Measurements from ENCODE around the gene GPN2.
A peak's percentile ranks its signal among the peaks of the same experiment; 100 is the strongest.

GPN2 gene

GRCh38 chr1:26922431-26922729, 32.3 kb upstream of the GPN2 start:
- peak overlapping the region; percentile 72 for H3K4me2 ChIP-seq (ENCODE audit: insufficient read depth, low read length)
- no peak for ATAC-seq (ENCODE audit: insufficient read depth, low read depth)
- TF ChIP-seq, protein P1, sequence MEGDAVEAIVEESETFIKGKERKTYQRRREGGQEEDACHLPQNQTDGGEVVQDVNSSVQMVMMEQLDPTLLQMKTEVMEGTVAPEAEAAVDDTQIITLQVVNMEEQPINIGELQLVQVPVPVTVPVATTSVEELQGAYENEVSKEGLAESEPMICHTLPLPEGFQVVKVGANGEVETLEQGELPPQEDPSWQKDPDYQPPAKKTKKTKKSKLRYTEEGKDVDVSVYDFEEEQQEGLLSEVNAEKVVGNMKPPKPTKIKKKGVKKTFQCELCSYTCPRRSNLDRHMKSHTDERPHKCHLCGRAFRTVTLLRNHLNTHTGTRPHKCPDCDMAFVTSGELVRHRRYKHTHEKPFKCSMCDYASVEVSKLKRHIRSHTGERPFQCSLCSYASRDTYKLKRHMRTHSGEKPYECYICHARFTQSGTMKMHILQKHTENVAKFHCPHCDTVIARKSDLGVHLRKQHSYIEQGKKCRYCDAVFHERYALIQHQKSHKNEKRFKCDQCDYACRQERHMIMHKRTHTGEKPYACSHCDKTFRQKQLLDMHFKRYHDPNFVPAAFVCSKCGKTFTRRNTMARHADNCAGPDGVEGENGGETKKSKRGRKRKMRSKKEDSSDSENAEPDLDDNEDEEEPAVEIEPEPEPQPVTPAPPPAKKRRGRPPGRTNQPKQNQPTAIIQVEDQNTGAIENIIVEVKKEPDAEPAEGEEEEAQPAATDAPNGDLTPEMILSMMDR (IDR thresholded peaks at IDR 0.05; ENCODE audit: borderline replicate concordance, extremely low read depth, low read length, poor library complexity, severe bottlenecking), result no peak
- no peak for TF ChIP-seq EZH2 (IDR thresholded peaks at IDR 0.05; ENCODE audit: borderline replicate concordance, low read depth, low read length, severe bottlenecking)

DNA sequence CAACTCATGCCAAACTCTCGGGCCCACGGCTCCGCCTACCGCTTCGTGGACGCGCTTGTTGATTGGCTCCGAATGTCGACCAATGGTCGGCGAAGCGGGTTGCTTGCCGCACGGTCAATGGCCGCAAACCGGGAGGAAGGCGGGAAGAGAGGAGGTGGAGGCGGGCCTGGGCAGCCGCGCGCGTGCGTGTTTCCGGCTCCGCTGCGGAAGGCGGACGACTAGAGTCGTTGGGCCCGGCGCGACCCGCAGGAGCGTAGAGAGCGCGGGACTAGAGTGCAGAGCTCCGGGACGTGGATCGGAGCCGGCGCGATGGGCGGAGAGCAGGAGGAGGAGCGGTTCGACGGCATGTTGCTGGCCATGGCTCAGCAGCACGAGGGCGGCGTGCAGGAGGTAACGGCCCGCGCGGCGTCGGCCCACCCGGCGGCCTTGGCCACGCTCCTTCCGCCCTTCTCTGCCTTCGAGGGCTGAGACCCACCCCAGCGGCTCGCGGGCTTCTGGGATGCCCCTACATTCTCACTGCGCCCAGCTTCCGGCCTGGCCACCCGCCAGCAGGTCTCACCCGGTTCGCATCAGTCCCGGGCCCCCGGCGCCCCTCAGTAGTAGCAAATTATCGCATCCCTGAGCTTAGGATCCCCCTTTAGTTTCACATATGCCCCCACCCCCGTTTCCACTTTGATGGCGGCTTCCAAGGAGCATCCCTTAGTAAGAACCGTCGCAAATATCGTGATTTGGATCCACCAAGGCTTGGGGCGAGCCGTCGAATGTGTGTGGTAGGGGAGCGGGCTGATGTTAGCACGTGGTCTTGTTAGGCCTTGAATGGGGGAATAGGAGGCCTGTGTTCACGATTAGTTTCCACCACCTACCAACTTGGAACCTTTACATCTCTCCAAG, 31.7 kb upstream of the GPN2 start, which contains the start of gene NUDC:
Gene NUDC (plus strand): TSS at position 204 of the 891 bp plus-strand sequence. CDS start 106 bp downstream, at position 310.
- Histone ChIP-seq H3K4me3 (ENCODE audit: low read depth in 1 of 2, low read length in 2 of 2) (peak within 1 kb of the TSS; percentile 77 to 80; a peak in 3 of 4 replicates), H3K27ac (ENCODE audit: low read length) (peak within 1 kb of the TSS; percentile 87), H3K79me2 (ENCODE audit: insufficient read depth, low read length) (peaks cover 48% of the 10 kb centered on the region), H3K36me3 (ENCODE audit: insufficient read depth, low read length) (peaks cover 39% of the 10 kb centered on the region), H2AFZ (ENCODE audit: low read depth, low read length) (peak within 1 kb of the TSS; percentile 78), H3K9ac (ENCODE audit: low read depth, low read length) (peak within 1 kb of the TSS; percentile 82), H4K20me1 (ENCODE audit: insufficient read depth, low read length) (peaks cover 21% of the 10 kb centered on the region), H3K4me2 (ENCODE audit: insufficient read depth, low read length) (peak within 1 kb of the TSS; percentile 72), H3K27me3 (ENCODE audit: insufficient read depth, low read length, poor library complexity) (no peaks in the 10 kb centered on the region), H3K9me3 (ENCODE audit: insufficient read depth, low read length, severe bottlenecking) (no peaks in the 10 kb centered on the region), H3K4me1 (ENCODE audit: insufficient read depth, low read length) (peaks cover 31% of the 10 kb centered on the region)
- ATAC-seq (ENCODE audit: insufficient read depth, low read depth) (peak; percentile 96), DNase-seq (peak; percentile 97)
- TF ChIP-seq, protein P1 (IDR thresholded peaks at IDR 0.05; ENCODE audit: borderline replicate concordance, extremely low read depth, low read length, poor library complexity, severe bottlenecking), result no peak
- TF ChIP-seq EZH2 (IDR thresholded peaks at IDR 0.05; ENCODE audit: borderline replicate concordance, low read depth, low read length, severe bottlenecking), result no peak

More at GRCh38 chr1:26922431-26922729, 32.3 kb upstream of the GPN2 start:
- Histone ChIP-seq H3K27me3 (ENCODE audit: insufficient read depth, low read length, poor library complexity) (no peaks in the 10 kb centered on the region), H3K27ac (ENCODE audit: low read length) (peak overlapping the region; percentile 87), H3K36me3 (ENCODE audit: insufficient read depth, low read length) (peaks cover 45% of the 10 kb centered on the region), H2AFZ (ENCODE audit: low read depth, low read length) (peak overlapping the region; percentile 78; the same call in 1 of the 2 replicates), H3K4me1 (ENCODE audit: insufficient read depth, low read length) (peaks cover 31% of the 10 kb centered on the region), H4K20me1 (ENCODE audit: insufficient read depth, low read length) (peaks cover 22% of the 10 kb centered on the region), H3K9me3 (ENCODE audit: insufficient read depth, low read length, severe bottlenecking) (no peaks in the 10 kb centered on the region), H3K79me2 (ENCODE audit: insufficient read depth, low read length) (peaks cover 54% of the 10 kb centered on the region), H3K9ac (ENCODE audit: low read depth, low read length) (peak overlapping the region; percentile 82), H3K4me3 (ENCODE audit: low read depth in 1 of 2, low read length in 2 of 2) (peak overlapping the region; percentile 77 to 80; a peak in 3 of 4 replicates)
- no peak for DNase-seq

DNA sequence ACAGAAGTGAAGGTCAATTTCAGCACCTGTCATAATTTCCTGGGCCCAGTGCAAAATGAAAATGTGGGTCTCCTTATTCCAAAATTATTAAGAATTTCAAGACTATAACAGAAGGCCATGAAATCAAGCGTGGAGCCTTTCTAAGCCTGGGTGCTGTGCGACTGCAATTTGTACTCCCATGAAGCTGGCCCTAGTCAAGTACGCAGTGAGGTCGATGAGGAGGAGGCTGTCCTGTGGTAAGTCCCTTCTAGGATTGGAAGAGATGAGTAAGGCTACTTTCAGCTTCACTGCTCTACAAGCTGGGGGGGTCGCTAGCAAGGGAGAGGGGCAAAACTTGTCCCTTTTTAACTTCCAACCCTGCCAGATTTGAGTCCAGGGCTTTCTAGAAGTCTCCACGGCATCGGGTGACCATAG, 31.1 kb upstream of the GPN2 start:
- no peaks in the 10 kb centered on the region for H3K9me3 ChIP-seq (ENCODE audit: insufficient read depth, low read length, severe bottlenecking)
- DNase-seq (no peak), ATAC-seq (ENCODE audit: insufficient read depth, low read depth) (peak; percentile 40)
- H2AFZ ChIP-seq (ENCODE audit: low read depth, low read length), result peak overlapping the region; percentile 78
- peak overlapping the region; percentile 72 for H3K4me2 ChIP-seq (ENCODE audit: insufficient read depth, low read length)
- H3K4me1 ChIP-seq (ENCODE audit: insufficient read depth, low read length), result peaks cover 31% of the 10 kb centered on the region
- peak overlapping the region; percentile 82 for H3K9ac ChIP-seq (ENCODE audit: low read depth, low read length)
- peak overlapping the region; percentile 49 for H3K27ac ChIP-seq (ENCODE audit: low read length)
- H4K20me1 ChIP-seq (ENCODE audit: insufficient read depth, low read length), result peaks cover 21% of the 10 kb centered on the region
- no peaks in the 10 kb centered on the region for H3K27me3 ChIP-seq (ENCODE audit: insufficient read depth, low read length, poor library complexity)
- H3K4me3 ChIP-seq (ENCODE audit: low read depth in 1 of 2, low read length in 2 of 2), result peak overlapping the region; percentile 6 to 77; a peak in 3 of 4 replicates
- H3K36me3 ChIP-seq (ENCODE audit: insufficient read depth, low read length), result peaks cover 32% of the 10 kb centered on the region
- TF ChIP-seq, protein P1 (IDR thresholded peaks at IDR 0.05; ENCODE audit: borderline replicate concordance, extremely low read depth, low read length, poor library complexity, severe bottlenecking), result no peak
- TF ChIP-seq EZH2 (IDR thresholded peaks at IDR 0.05; ENCODE audit: borderline replicate concordance, low read depth, low read length, severe bottlenecking), result no peak
- peaks cover 42% of the 10 kb centered on the region for H3K79me2 ChIP-seq (ENCODE audit: insufficient read depth, low read length)
